Astrocyte of the cerebellum (primary cell): Measurements from ENCODE around the gene MTRF1.
"Not testable (repeated sequence)": the region's sequence is repeated elsewhere in the genome, so short reads cannot be mapped to it uniquely, and the experiment has no call there.

ENCODE experiments used
- DNase-seq: peaks from one replicate; pipeline ENCODE4 v3.0.0-alpha.2; 2011; ENCODE audit warnings: low read depth
- H3K4me3 ChIP-seq: 2 replicates; pipeline ENCODE4 v1.5.1; 2011; ENCODE audit warnings: mild to moderate bottlenecking, low read depth, low read length, moderate library complexity
- CTCF ChIP-seq: IDR thresholded peaks from 2 replicates; pipeline ENCODE4 v1.5.1; 2012; ENCODE audit warnings: low read length, low read depth, moderate library complexity, mild to moderate bottlenecking; ENCODE audit errors: missing control alignments
- in situ Hi-C: cut with HindIII; loops from 2 replicates; pipeline ENCODE4 v1.10.0; 2017; ENCODE audit warnings: low sequenced_read_pairs

The MTRF1 gene

GRCh38 chr13:41294914-41295313 lies 31.5 kb upstream of the MTRF1 start:
- TF ChIP-seq CTCF: no peak
- DNase-seq: no peak
- in situ Hi-C loops: no loop called here
- no peak overlapping the region for H3K4me3 ChIP-seq

GRCh38 chr13:41293272-41293671 lies 29.9 kb upstream of the MTRF1 start:
- in situ Hi-C loops: no loop called here
- TF ChIP-seq CTCF: no peak
- no peak for DNase-seq
- no peak overlapping the region for H3K4me3 ChIP-seq

GRCh38 chr13:41291246-41291645 lies 27.9 kb upstream of the MTRF1 start:
- DNase-seq: no peak
- no peak for TF ChIP-seq CTCF
- no peak overlapping the region for H3K4me3 ChIP-seq
- in situ Hi-C loops: no loop called here

GRCh38 chr13:41289463-41289881 lies 26.1 kb upstream of the MTRF1 start:
- no peak for DNase-seq
- TF ChIP-seq CTCF: no peak
- H3K4me3 ChIP-seq: no peak overlapping the region
- in situ Hi-C loops: no loop called here

GRCh38 chr13:41286370-41286769 lies 23.0 kb upstream of the MTRF1 start:
- no peak for TF ChIP-seq CTCF
- no peak for DNase-seq
- in situ Hi-C loops: no loop called here
- no peak overlapping the region for H3K4me3 ChIP-seq

- no peak for DNase-seq
- no peak for TF ChIP-seq CTCF
- no peak overlapping the region for H3K4me3 ChIP-seq
Measured at GRCh38 chr13:41284512-41285288, 21.3 kb upstream of the MTRF1 start.

GRCh38 chr13:41282129-41282571 lies 18.8 kb upstream of the MTRF1 start:
- no peak for TF ChIP-seq CTCF
- in situ Hi-C loops: no loop called here
- no peak for DNase-seq
- no peak overlapping the region for H3K4me3 ChIP-seq

More at GRCh38 chr13:41284512-41285288, 21.3 kb upstream of the MTRF1 start:
- in situ Hi-C loops: no loop called here

- H3K4me3 ChIP-seq, DNase-seq, in situ Hi-C loops: not testable (repeated sequence)
Measured at GRCh38 chr13:41279156-41279555, 15.8 kb upstream of the MTRF1 start.
